Fibroblast of skin of left quadriceps (primary cell): ENCODE results near the gene SLC9A7.
"Not testable (repeated sequence)": the region's sequence is repeated elsewhere in the genome, so short reads cannot be mapped to it uniquely, and the experiment has no call there.

Source experiments
- DNase-seq, 2 experiments: peaks; one replicate each; pipeline ENCODE4 v3.0.0-alpha.2; 2013; ENCODE audit warnings: low read depth in 2 of 2

Gene SLC9A7

DNA sequence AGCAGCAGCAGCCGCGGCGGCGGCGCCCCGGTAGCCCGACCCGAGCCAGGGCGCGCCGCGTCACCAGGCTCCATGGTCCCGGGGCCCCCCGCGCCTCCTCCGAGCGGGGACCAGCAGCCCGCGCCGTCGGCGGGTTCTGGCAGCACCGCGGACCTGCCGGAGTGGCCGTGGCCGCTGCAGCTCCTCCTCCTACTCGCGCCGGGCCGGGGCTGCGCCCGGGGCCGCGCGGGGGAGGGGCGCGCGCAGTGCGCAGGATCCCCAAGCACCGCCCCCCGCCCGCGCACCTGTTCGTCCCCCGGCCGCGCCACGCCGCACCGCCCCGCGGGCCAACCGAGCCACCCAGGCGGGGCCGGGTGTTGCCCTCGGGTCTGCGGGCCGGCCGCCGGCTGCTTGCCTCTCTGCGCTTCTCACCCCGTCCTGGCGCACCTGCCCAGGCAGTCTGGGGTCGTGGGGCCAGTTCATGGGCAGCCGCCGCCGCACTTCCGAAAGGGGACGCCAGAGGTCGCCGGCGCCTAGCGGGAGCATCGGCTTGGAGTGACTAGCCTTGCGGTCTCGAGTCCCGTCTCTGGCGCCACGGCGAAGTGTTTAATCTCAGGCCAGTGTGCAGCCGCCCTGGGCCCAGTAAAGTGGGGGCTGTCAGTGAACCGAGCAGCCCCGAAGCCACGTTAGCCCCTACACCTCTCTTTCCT, at the start of gene SLC9A7:
SLC9A7 (minus strand) TSS at position 163 of the 689 bp plus-strand sequence; CDS start at position 74, 89 bp downstream.
- DNase-seq, result peak in 1 of 2 experiments; percentile 34

DNA sequence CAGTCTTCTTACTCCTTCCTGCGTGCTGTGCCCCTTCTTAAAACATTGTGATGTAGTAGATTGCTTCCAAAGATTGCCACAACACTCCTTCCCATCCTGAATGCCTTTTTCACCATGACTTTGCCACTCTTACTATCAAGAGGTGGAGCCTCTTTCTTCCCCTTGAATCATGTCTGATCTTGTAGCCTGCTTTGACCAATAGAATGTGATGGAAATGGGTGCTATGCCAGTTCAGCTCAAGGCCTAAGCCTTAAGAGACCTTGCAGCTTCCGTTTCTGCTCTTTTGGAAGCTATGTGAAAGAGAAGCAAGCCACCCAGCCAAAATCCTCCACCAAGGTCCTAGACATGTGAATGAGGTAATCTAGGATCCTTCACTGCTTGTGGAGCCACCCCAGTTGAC, 46.4 kb upstream of the SLC9A7 start:
- DNase-seq, result no peak

DNA sequence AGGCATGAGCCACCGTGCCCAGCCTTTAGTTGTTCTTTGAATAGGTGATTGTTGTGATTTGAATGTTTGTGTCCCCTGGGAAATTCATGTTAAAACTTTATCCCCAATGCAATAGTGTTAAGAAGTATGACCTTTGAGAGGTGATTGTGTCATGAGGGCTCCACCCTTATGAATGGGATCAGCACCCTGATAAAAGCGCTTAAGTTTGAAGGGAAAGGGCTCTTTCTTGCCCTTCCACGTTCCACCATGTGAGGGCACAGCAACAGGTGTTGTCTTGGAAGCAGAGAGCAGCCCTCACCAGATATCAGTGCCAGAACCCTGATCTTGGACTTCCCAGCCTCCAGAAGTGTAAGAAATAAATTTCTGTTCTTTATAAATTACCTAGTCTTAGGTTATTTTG, 44.2 kb upstream of the SLC9A7 start:
- DNase-seq, result no peak

DNA sequence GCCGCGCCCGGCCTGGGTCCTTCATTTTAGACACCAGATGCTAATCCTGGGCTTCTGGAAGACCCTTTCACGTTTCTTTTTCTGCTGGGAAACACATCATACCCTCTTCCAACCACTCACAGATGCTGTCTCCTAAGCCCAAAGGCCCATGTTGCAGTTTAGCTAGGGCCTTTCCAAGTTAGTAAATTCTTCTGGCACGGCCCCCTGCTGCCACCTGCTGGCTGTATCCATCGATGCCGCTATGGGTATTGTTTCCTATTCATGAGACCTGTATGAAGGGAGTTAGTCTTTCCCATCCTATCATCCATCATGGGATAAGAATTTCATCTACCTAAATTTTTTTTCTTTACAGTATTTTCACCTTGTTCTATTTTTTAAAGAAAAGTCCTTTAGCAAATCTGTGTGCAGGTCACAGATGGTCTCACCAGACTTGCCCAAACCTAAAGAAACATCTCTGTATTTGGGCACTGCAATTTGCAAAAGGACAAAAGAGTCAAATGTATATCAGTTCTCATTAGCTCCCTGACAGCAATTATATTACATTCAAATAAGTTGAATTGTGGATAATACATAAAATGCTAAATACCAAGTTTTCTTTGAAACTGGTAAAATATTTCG, 37.8 kb upstream of the SLC9A7 start:
- peak; percentile 33 to 44 for DNase-seq

DNA sequence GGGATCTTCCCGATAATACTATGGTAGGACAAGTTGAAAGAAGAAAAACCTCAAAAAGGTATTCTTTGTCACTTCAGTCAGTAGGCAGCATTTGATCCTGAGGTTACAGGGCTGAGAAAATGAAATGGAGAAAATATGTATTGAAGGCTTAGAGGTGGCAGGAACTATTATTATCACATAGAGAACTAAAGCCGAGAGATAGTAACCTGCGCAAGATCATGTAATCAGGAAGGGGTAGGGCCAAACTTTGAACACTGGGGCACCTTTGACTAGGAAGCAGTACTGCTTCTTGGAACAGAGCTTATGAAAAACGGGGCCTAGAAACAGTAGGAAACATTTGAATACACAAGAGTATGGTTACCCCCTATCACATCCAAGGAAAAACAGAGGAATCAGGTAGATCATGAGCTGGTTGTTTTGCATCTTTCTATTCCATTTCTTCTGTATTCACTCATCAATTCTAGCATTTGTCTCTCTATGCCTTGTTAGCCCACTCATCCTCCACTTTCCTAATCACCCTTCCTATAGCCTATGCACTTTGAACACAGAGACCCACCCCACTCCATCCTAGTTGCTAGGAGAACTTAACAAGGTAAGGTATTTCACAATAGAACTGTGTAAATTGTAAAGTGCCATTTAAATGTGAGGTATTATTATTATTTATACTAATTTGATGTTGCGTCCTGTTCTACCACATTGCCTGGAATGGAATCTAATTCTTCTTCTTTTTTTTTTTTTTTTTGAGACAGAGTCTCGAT, 34.6 kb upstream of the SLC9A7 start:
- no peak for DNase-seq

DNA sequence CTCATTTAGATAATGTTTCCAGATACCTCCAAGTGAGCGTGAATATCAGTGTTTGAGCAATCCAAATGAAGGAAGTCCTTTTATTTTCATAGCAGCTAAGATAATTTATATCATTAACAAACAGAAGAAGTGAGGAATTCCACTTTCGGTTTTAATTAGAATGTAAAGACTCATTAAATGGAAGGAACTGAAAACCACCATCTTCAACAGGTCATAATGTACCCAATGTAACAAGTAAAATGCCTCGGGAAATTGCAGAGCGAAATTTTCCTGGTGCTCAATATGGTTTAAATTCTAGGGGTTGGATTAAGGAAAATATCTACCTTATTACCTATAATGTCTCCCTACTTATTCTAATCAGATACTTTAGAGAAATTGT, 33.9 kb upstream of the SLC9A7 start:
- DNase-seq, result no peak

DNA sequence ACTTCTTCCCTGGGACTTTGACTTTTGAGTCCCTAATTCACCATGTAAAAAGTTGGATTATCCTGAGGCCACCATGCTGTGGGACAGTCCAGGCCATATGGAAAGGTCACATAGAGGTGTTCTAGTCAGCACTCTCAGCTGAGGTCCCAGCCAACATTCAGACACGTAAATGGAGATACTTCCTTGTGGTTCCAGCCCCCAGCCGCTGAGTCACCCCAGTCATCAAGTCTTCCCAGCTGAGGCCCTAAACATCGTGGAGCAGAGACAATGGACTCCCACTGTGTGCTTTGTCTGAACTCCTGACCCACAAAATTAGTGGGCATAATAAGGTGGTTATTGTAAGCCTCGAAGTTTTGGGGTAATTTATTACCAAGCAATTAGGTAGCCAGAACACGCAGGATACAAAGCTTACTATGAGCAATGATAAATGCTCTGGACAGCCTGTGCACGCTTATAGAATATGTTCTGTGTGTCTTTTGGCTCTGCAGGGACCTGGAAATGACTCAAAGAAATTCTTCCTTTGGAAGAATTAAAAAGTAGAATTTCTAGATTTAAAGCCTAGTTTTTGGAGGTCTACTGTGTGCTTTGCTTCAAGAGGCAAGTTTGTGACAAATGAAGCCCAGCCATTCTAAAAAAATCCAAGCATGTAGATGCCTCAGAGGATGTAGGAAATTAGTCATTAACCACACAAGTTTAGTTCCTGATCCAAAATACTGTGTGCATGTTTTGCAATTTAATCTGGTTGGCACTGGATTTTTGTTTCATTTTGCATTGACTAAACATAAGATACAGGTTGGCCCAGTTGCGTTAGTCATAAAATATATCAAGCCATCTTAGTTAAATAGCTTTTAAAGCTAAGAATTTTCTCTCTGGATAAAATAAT, 33.2 kb upstream of the SLC9A7 start:
- DNase-seq, result peak; percentile 80 to 83

DNA sequence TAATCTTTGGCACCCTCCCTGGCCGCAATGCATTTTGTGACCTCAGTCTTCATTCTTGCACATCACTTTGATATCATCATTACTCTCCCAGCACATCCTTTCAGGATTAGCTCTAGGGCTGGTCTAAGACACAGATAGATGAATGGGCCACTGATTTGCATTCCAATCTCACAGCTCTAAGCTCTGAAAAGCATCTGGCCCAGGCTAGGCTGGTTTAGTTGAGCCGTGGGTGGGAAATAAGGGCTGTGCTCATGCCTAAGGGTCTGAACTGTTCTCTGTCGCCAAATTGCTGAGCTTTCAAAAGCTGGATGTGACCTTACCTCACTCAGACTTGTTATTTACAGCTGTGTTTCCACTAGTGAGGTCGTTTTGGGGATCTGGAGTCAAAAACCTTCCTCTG, 30.0 kb upstream of the SLC9A7 start:
- DNase-seq, result peak; percentile 32 to 36

DNA sequence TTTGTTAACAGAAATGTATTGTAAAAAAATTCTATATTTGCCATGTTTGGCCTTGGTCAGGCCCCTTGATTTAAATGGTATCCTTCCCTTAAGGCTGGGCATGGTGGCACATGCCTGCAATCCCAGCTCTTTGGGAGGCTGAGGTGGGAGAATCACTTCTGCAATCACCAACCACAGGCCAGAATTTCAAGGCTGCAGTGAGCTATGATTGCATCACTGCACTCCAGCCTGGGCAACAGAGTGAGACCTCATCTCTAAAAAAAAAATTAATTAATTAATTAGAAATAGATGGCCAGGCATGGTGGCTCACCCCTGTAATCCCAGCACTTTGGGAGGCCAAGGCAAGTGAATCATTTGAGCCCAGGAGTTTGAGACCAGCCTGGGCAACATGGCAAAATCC, 25.5 kb upstream of the SLC9A7 start:
- not testable (repeated sequence) for DNase-seq

DNA sequence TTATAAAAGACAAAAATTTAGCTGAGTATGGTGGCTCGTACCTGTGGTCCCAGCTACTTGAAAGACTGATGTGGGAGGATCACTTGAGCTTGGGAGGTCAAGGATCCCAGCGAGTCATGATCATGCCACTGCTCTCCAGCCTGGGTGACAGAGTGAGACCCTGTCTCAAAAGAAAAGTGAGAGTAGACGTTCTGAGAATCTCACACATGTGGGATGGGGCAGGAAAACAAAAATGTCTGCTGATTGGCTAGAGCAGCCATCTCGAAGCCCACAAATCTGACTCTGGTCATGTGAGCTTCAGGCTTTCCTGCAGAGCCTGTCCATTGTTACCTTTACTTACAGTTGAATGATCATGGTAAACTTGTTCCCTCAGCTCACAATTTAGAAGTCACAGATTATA, 23.1 kb upstream of the SLC9A7 start:
- DNase-seq, result no peak

DNA sequence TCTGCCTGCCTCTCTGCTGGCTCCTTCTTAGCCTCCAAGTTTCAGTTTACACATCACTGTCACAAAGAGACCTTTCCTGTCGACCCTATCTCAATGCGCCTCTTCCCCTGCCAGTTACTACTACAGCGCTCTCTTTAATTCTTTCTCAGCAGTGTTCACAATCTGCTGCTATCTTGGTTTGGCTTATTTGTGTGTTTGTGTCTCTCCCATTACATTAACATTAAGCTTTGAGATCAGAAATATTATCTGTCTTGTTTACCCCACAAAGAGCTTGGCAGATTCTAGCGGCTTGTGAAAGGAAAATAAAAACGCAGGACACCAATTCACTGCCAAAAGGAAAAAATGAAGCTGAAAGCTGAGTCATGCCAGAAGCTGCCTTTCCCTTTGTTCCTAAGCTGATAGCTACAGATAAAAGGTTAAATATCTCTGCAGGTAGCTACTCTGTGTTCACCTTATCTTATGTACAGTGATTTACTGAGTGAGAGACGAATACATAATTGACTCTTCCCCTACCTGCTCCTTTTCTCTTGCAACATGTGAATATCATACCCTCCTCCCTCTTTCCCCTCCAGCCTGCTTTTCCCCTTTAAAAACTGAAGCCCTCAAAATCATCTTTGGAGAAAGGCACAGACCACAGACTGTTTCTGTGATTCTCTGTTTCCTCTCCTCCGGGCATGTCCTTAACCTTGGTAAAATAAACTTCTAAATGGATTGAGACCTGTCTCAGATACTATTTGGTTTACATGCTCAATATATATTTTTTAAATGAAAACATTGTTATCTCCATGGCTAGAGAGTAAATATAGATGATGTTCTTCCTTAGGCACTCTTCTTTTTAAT, 19.3 kb upstream of the SLC9A7 start:
- no peak for DNase-seq

DNA sequence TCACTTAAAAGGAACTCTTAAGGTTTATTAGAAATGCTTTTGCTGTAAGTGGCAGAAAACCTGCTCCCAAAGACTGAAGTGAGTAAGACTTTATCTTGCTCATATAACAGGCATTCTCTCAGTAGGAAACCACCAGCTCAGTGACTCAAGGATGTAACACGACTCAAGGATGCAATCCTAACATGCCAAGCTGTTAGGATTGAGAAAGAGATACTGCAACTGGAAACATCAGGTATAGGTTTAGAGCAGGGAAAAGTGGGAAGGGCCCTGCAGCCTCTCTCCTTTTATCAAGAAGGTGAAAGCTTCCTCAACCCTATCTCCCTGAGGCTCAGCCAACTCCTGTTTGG, 11.9 kb upstream of the SLC9A7 start:
- peak; percentile 80 for DNase-seq

DNA sequence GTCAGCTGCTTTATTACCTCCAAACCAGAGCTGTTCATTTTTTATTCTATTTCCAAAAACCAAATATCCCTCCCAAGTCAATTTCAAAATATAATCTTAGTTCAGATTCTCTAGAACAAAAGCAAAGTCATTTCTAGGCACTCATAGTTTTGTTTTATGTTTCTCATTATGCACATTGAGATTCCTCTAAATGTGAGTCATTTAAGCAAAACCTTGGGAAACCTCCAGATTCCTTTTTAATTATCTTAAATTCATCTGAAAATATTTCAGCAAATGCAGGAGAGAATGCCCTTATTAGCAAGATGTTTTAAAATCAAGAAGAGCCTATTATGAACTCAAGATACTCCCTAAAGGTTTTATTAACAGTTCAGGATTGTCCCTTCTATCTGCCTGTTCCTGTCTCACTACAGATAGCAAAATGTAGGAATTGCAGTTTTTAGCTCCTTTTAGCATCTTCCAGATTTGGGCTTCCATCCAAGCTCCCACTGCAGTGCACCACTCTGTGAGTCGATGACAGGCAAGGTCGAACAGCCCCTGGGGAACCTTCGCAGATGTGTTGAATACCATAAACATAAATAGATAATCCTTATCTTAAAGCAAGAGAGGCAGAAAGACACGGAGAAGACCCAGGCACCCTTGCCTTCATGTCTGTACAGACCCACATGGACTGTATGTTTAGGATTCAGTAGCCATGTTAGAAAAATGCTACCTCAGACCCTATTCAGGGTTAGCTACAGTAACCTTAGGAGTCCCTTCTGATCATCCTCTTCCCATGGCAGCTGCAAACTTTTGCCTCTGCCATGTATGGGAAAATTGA, 11.3 kb upstream of the SLC9A7 start:
- peak; percentile 66 for DNase-seq

DNA sequence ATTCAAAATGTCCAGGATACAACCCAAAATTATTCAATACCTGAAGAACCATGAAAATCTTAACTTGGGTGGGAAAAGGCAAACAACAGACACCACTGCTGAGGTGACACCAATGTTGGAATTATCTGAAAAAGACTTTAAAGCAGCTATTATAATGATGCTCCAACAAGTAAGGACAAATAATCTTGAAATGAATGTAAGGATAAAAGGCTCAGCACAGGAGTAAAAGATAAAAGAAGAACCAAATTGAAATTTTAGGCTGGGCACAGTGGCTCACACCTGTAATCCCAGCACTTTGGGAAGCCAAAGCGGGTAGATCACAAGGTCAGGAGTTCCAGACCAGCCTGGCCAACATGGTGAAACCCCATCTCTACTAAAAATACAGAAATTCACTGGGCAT, 4.0 kb upstream of the SLC9A7 start:
- no peak for DNase-seq

DNA sequence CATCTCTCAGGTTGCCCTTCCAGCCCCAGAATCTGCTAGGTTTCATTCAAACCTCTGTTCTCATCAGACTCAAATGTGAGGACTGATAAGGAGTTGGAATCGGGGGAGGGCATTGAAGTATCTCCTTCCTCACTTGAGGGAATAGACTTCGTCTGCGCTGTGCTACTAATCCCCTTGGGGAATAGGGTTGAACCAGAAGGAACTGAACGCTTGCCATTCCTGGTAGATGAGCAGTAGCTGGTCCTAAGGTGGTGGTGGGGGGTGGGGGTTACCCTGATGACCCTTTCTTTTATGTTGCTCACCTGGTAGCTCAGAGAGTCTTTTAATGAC, 692 bp upstream of the SLC9A7 start:
- DNase-seq, result peak in 1 of 2 experiments; percentile 19

DNA sequence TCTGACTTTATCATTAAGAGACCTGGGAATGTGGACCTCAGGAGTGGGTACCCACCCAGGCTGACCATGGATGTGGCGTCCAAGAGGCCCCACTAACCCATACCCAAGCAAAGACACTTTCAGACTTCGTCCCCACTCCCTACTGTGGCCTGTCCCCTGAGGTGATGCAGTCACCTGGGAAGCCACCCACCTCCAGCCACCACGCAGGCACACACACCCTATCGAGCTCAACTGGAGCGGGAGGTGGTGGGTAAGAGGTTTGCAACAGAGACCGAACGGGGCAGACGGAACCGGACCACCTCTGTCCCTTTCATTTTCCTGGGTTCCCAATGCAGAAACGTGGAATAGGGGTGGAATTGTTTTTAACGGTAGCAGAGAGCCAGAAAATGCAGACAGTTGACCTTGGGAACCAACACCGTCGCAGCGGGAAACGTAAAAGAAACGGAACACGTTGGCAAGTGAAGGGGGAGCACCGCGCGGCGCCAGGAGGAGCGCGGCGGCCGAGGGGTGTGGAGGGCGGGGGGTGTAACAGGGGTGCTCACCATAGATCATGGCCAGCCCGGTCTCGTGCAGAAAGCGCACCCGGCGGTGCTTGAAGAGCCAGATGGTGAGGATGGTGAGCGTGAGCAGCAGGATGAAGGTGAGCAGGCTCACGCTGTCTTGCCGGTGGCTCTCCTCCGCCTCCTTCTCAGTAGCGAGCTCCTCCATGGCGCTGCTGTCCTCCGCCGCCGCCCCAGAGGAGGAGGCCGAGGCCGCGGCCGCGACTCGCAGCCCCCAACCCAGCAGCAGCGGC, 559 bp downstream of the SLC9A7 start:
- no peak for DNase-seq

DNA sequence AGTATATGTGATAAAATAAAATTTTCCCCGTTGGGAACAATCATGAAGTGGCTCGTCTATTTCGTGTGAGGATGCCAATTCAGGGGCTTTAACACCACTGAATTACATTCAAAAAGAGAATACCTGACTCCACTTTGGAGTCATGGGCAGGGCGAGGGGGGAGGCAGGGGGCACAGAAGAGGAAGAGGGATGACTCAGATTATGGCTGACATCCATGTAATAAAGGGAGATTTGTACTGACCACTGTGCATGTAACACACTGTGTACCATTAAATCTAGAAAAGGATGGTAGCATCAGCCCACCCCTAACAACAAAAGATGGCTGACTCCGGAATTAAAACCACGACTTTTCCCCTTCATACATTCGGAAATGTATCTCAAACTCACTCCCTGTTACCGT, 1.3 kb downstream of the SLC9A7 start:
- DNase-seq, result no peak

DNA sequence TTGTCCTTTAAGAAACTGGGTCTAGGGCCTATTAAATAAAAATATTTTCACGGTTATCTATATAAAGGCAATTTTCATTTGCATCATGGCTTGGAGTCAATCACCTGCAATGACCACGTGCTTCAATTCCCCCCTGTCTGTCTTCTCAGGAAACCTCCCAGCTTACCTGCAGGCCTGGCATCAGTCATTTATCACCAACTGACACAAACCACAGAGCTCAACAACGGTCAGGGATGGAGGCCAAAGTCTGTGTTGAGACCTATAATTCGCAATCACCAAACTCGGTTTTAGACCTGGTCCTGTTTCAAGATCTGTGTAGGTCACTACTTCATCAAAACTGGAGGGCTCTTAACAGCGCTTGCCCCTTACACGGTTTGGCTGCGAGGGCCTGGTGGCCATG, 1.9 kb downstream of the SLC9A7 start:
- DNase-seq, result no peak

DNA sequence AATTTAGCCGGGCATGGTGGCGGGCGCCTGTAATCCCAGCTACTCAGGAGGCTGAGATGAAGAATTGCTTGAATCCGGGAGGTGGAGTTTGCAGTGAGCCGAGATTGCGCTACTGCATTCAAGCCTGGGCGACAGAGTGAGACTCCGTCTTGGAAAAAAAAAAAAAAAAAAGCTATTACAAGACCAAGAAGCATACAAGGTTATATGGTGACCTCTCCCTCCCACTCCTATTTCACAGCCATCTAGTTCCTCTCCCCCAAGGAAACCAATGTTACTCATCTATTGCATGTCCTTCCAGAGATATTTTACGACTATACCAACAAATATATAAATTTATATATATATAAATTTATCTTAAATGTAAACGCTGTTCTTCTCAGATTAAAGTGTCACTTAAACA, 3.2 kb downstream of the SLC9A7 start:
- no peak for DNase-seq
